H9 (cell line): ENCODE measurements around the gene CADPS. TPM values are rescaled to one million over a fixed set of nuclear protein-coding genes. Genes with fewer than 3 reads are reported as not detected.

Experiments
- DNase-seq: peaks from one replicate; pipeline ENCODE4 v3.0.0-alpha.2; 2017
- H2AFZ ChIP-seq: one replicate; pipeline ENCODE4 v1.6.1; 2013; ENCODE audit warnings: mild to moderate bottlenecking, low read length, control low read depth, moderate library complexity
- H2AK5ac ChIP-seq: 2 replicates; pipeline ENCODE4 v1.6.1; 2013; ENCODE audit warnings: low read length, control low read depth, mixed read lengths; ENCODE audit not compliant: insufficient read length
- H2BK120ac ChIP-seq: one replicate; pipeline ENCODE4 v1.6.1; 2013; ENCODE audit warnings: low read depth, mild to moderate bottlenecking, low read length, control low read depth, inconsistent platforms; ENCODE audit not compliant: poor library complexity, severe bottlenecking
- H2BK12ac ChIP-seq: 2 replicates; pipeline ENCODE4 v1.6.1; 2013; ENCODE audit warnings: low read length, control low read depth, mixed read lengths, low read depth; ENCODE audit not compliant: insufficient read length
- H2BK15ac ChIP-seq: 2 replicates; pipeline ENCODE4 v1.6.1; 2013; ENCODE audit warnings: low read depth, low read length, control low read depth
- H2BK20ac ChIP-seq: one replicate; pipeline ENCODE4 v1.6.1; 2013; ENCODE audit warnings: low read depth, mild to moderate bottlenecking, low read length, control low read depth, inconsistent platforms; ENCODE audit not compliant: poor library complexity, severe bottlenecking
- H2BK5ac ChIP-seq: 2 replicates; pipeline ENCODE4 v1.6.1; 2013; ENCODE audit warnings: low read length, control low read depth, mixed read lengths; ENCODE audit not compliant: insufficient read length
- H3K14ac ChIP-seq: 2 replicates; pipeline ENCODE4 v1.6.1; 2013; ENCODE audit warnings: low read length, control low read depth; ENCODE audit not compliant: insufficient read depth
- H3K18ac ChIP-seq: 2 replicates; pipeline ENCODE4 v1.6.1; 2013; ENCODE audit warnings: low read depth, mild to moderate bottlenecking, mixed read lengths, low read length, control low read depth; ENCODE audit not compliant: insufficient read length
- H3K23ac ChIP-seq: 2 replicates; pipeline ENCODE4 v1.6.1; 2013; ENCODE audit warnings: low read length, control low read depth, mixed read lengths, low read depth; ENCODE audit not compliant: insufficient read length
- H3K23me2 ChIP-seq: 2 replicates; pipeline ENCODE4 v1.6.1; 2013; ENCODE audit warnings: low read depth, mild to moderate bottlenecking, mixed read lengths, low read length, control low read depth; ENCODE audit not compliant: insufficient read length, poor library complexity, severe bottlenecking
- H3K27ac ChIP-seq: 2 replicates; pipeline ENCODE4 v1.5.1; 2013; ENCODE audit warnings: low read length, control low read depth, mixed read lengths, low read depth; ENCODE audit not compliant: insufficient read length
- H3K27me3 ChIP-seq: 2 replicates; pipeline ENCODE4 v1.6.1; 2013; ENCODE audit warnings: low read length, control low read depth, inconsistent platforms; ENCODE audit not compliant: insufficient read depth
- H3K4ac ChIP-seq: 2 replicates; pipeline ENCODE4 v1.6.1; 2013; ENCODE audit warnings: low read depth, mild to moderate bottlenecking, control low read depth, inconsistent platforms, low read length, moderate library complexity
- H3K4me1 ChIP-seq: 2 replicates; pipeline ENCODE4 v1.6.1; 2013; ENCODE audit warnings: low read length, control low read depth, inconsistent platforms; ENCODE audit not compliant: insufficient read depth
- H3K4me2 ChIP-seq: 2 replicates; pipeline ENCODE4 v1.6.1; 2013; ENCODE audit warnings: low read length, control low read depth, mixed read lengths; ENCODE audit not compliant: insufficient read length, insufficient read depth
- H3K56ac ChIP-seq: 2 replicates; pipeline ENCODE4 v1.6.1; 2013; ENCODE audit warnings: low read depth, mild to moderate bottlenecking, mixed read lengths, low read length, control low read depth; ENCODE audit not compliant: insufficient read length
- H3K79me1 ChIP-seq: 2 replicates; pipeline ENCODE4 v1.6.1; 2013; ENCODE audit warnings: low read depth, mild to moderate bottlenecking, moderate library complexity, low read length, control low read depth, inconsistent platforms; ENCODE audit not compliant: insufficient read depth, poor library complexity, severe bottlenecking
- H3K79me2 ChIP-seq: 2 replicates; pipeline ENCODE4 v1.6.1; 2013; ENCODE audit warnings: low read length, control low read depth, inconsistent platforms; ENCODE audit not compliant: insufficient read depth
- H3K9ac ChIP-seq: 2 replicates; pipeline ENCODE4 v1.6.1; 2013; ENCODE audit warnings: low read length, control low read depth, mixed read lengths; ENCODE audit not compliant: insufficient read length; ENCODE audit errors: extremely low read depth
- H3K9me3 ChIP-seq: one replicate; pipeline ENCODE4 v1.6.1; 2013; ENCODE audit warnings: low read depth, low read length, inconsistent platforms; ENCODE audit not compliant: control insufficient read depth
- H3T11ph ChIP-seq: one replicate; pipeline ENCODE4 v1.6.1; 2013; ENCODE audit warnings: mild to moderate bottlenecking, low read length, control low read depth, inconsistent platforms
- H4K20me1 ChIP-seq: one replicate; pipeline ENCODE4 v1.6.1; 2013; ENCODE audit not compliant: control insufficient read depth, insufficient read length, insufficient read depth
- H4K5ac ChIP-seq: 2 replicates; pipeline ENCODE4 v1.6.1; 2013; ENCODE audit warnings: low read depth, mild to moderate bottlenecking, mixed read lengths, low read length, control low read depth; ENCODE audit not compliant: insufficient read length
- H4K8ac ChIP-seq: replicated peaks from 2 replicates; pipeline ENCODE4 v1.6.1; 2013; ENCODE audit warnings: low read length, control low read depth, mixed read lengths, low read depth; ENCODE audit not compliant: insufficient read length
- H4K91ac ChIP-seq: 2 replicates; pipeline ENCODE4 v1.6.1; 2013; ENCODE audit warnings: low read depth, mild to moderate bottlenecking, moderate library complexity, mixed read lengths, low read length, control low read depth; ENCODE audit not compliant: insufficient read length
- H3K27ac Mint-ChIP-seq, 3 experiments: 2 replicates in 2 of 3; 3 replicates in 1 of 3; pipeline ENCODE4 v1.8.0; 2020 to 2021; ENCODE audit warnings: mixed read lengths in 3 of 3, mild to moderate bottlenecking in 1 of 3, moderate library complexity in 1 of 3
- H3K27me3 Mint-ChIP-seq: 2 replicates; pipeline ENCODE4 v1.8.0; 2021; ENCODE audit warnings: low read depth, mild to moderate bottlenecking, moderate library complexity, mixed read lengths
- H3K36me3 Mint-ChIP-seq, 3 experiments: 2 replicates in 2 of 3; 3 replicates in 1 of 3; pipeline ENCODE4 v1.8.0; 2020 to 2021; ENCODE audit warnings: low read depth in 3 of 3, mixed read lengths in 3 of 3; ENCODE audit not compliant: insufficient read depth in 1 of 3
- H3K4me1 Mint-ChIP-seq, 2 experiments: 2 replicates each; pipeline ENCODE4 v1.8.0; 2020; ENCODE audit warnings: mixed read lengths in 2 of 2
- H3K4me3 Mint-ChIP-seq, 2 experiments: 2 replicates in 1 of 2; 3 replicates in 1 of 2; pipeline ENCODE4 v1.8.0; 2020 to 2021; ENCODE audit warnings: mild to moderate bottlenecking in 2 of 2, mixed read lengths in 2 of 2, moderate library complexity in 1 of 2
- H3K9me3 Mint-ChIP-seq, 2 experiments: 2 replicates in 1 of 2; 3 replicates in 1 of 2; pipeline ENCODE4 v1.8.0; 2020; ENCODE audit warnings: mild to moderate bottlenecking in 2 of 2, mixed read lengths in 2 of 2, moderate library complexity in 1 of 2
- WGBS: extraction: QIAGEN DNeasy Blood & Tissue Kit; methylation state at CpG from one replicate; pipeline ENCODE4 v1.1.7; 2013; ENCODE audit warnings: missing lambda C conversion rate, low lambda C conversion rate, mixed read lengths; ENCODE audit not compliant: insufficient read length; ENCODE audit errors: extremely low coverage; 5-methylcytosine and 5-hydroxymethylcytosine counted together
- total RNA-seq: library from RNA; stranded (reverse); gene quantifications from 2 replicates; pipeline ENCODE4 v1.2.1, GENCODE V29; 2021
- TF ChIP-seq, protein P1 (sequence below): fragments of 200-600 bp; sonication (generic); conservative IDR thresholded peaks from 3 replicates; pipeline ENCODE4 v1.8.0; 2021; ENCODE audit warnings: antibody characterized with exemption, mild to moderate bottlenecking

Gene CADPS
- total RNA-seq, 1 experiment from 2014 or later, result 6.6 TPM

DNA sequence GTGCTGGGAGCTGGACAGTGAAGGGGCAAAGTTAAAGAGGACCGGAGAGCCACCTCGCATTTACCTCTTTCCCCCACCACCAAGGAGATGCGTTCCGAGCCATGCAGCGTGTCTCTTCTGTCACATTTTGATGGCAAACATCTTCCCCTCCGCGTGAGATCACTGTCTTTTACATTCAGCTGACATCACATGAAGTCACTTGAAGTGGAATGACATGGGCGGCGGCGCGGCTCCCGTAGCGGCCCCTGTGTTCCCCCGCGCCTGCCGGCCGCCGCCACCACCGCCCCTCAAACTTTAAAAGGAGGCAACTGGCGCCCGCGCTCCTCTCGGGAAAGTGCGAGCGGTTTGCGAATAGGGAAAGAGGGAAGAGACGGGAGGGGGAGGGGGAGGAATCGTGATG is 502.0 kb downstream of the CADPS start, which contains the start of gene FEZF2:
FEZF2 (minus strand) TSS at position 336 of the 400 bp plus-strand sequence. CDS start 682 bp downstream, outside the sequence.
- H3K27me3 ChIP-seq, result peaks cover 96% of the 10 kb centered on the region
- H3K14ac ChIP-seq, result no peak within 1 kb of the TSS; the same call in 1 of the 2 replicates
- H2AK5ac ChIP-seq, result no peak within 1 kb of the TSS
- no peak within 1 kb of the TSS for H2BK15ac ChIP-seq
- H3K27ac Mint-ChIP-seq, result no peak within 1 kb of the TSS
- no peaks in the 10 kb centered on the region for H4K20me1 ChIP-seq
- H3K4me1 ChIP-seq, result no peaks in the 10 kb centered on the region; the same call in 1 of the 2 replicates
- no peak within 1 kb of the TSS for H3K23ac ChIP-seq
- H3K4me2 ChIP-seq, result peak within 1 kb of the TSS; percentile 51
- H2BK12ac ChIP-seq, result no peak within 1 kb of the TSS
- no peak within 1 kb of the TSS for H2BK120ac ChIP-seq
- H3K27me3 Mint-ChIP-seq, result peaks cover 100% of the 10 kb centered on the region
- no peak within 1 kb of the TSS for H4K5ac ChIP-seq
- peak; percentile 65 for DNase-seq
- WGBS, result no CpG with 5 or more reads among the region's 28 CpGs
- no peak within 1 kb of the TSS for H2BK5ac ChIP-seq
- no peak within 1 kb of the TSS for H4K8ac ChIP-seq
- no peaks in the 10 kb centered on the region for H3K79me2 ChIP-seq
- no peaks in the 10 kb centered on the region for H3K9me3 ChIP-seq
- no peak within 1 kb of the TSS for H3K4ac ChIP-seq
- no peak within 1 kb of the TSS for H3T11ph ChIP-seq
- H3K18ac ChIP-seq, result no peak within 1 kb of the TSS
- H4K91ac ChIP-seq, result no peak within 1 kb of the TSS
- H3K4me3 Mint-ChIP-seq, result peak within 1 kb of the TSS; percentile 3 to 71
- no peak within 1 kb of the TSS for H3K27ac ChIP-seq
- no peak within 1 kb of the TSS for H2AFZ ChIP-seq
- no peak within 1 kb of the TSS for H3K56ac ChIP-seq
- H3K23me2 ChIP-seq, result peaks cover 11% of the 10 kb centered on the region
- H3K79me1 ChIP-seq, result no peaks in the 10 kb centered on the region
- TF ChIP-seq, protein P1, sequence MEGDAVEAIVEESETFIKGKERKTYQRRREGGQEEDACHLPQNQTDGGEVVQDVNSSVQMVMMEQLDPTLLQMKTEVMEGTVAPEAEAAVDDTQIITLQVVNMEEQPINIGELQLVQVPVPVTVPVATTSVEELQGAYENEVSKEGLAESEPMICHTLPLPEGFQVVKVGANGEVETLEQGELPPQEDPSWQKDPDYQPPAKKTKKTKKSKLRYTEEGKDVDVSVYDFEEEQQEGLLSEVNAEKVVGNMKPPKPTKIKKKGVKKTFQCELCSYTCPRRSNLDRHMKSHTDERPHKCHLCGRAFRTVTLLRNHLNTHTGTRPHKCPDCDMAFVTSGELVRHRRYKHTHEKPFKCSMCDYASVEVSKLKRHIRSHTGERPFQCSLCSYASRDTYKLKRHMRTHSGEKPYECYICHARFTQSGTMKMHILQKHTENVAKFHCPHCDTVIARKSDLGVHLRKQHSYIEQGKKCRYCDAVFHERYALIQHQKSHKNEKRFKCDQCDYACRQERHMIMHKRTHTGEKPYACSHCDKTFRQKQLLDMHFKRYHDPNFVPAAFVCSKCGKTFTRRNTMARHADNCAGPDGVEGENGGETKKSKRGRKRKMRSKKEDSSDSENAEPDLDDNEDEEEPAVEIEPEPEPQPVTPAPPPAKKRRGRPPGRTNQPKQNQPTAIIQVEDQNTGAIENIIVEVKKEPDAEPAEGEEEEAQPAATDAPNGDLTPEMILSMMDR, result no peak
- H2BK20ac ChIP-seq, result no peak within 1 kb of the TSS
- H3K36me3 Mint-ChIP-seq, result no peaks in the 10 kb centered on the region; a peak in 2 of 7 replicates
- peaks cover 6 to 9% of the 10 kb centered on the region in 2 experiments; a peak in 4 of 5 replicates for H3K9me3 Mint-ChIP-seq
- H3K9ac ChIP-seq, result no peak within 1 kb of the TSS
- H3K4me1 Mint-ChIP-seq, result peaks cover 59 to 87% of the 10 kb centered on the region in 2 experiments
